GM12872 (cell line): Measurements from ENCODE around the gene AKAP1.

Experiments used
- TF ChIP-seq, protein P1 (sequence below): IDR thresholded peaks from 3 replicates; pipeline ENCODE4 v1.5.1; 2011; ENCODE audit warnings: low read depth, mild to moderate bottlenecking, low read length, moderate library complexity; ENCODE audit not compliant: insufficient read depth

AKAP1 gene

DNA sequence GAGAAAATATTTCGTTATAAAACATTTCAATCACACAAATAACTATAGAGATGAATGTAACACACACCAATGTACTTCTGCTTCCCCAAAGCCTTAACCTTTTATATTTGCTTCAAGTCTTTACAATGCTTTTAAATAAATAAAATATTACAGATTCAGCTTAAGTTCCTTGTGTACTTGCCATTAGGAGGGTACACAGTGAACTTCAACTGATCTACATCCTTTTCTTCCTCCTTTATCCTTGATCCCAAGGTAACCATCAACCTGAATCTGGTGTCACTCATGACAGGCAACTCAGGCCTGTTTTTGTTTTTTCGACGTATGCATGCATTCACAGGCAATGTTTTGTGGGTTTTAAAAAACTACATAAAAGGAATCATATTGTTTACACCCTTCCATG is 9.3 kb upstream of the AKAP1 start:
- TF ChIP-seq, protein P1, sequence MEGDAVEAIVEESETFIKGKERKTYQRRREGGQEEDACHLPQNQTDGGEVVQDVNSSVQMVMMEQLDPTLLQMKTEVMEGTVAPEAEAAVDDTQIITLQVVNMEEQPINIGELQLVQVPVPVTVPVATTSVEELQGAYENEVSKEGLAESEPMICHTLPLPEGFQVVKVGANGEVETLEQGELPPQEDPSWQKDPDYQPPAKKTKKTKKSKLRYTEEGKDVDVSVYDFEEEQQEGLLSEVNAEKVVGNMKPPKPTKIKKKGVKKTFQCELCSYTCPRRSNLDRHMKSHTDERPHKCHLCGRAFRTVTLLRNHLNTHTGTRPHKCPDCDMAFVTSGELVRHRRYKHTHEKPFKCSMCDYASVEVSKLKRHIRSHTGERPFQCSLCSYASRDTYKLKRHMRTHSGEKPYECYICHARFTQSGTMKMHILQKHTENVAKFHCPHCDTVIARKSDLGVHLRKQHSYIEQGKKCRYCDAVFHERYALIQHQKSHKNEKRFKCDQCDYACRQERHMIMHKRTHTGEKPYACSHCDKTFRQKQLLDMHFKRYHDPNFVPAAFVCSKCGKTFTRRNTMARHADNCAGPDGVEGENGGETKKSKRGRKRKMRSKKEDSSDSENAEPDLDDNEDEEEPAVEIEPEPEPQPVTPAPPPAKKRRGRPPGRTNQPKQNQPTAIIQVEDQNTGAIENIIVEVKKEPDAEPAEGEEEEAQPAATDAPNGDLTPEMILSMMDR, result no peak

- TF ChIP-seq, protein P1, result no peak
Observed at GRCh38 chr17:57077000-57077399, 8.0 kb upstream of the AKAP1 start.

GRCh38 chr17:57078274-57078673 is 6.8 kb upstream of the AKAP1 start:
- TF ChIP-seq, protein P1, result no peak

DNA sequence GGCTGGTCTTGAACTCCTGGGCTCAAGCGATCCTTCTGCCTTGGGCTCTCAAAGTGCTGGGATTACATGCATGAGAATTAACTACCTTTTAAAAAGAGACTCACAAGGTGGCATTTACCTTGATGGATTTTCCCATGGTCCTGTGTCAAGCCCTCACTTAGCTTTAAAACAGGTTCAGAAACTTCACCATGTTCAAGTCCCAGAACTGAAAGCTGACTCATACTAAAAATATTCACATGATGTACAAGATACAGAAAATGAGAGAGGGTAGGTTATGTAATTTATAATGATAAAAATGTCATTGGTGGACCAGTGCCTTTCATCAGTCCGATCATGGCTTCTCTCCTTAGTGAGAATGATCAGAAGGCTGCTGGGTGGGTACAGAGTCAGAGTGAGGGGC is 4.3 kb upstream of the AKAP1 start:
- TF ChIP-seq, protein P1, result no peak

DNA sequence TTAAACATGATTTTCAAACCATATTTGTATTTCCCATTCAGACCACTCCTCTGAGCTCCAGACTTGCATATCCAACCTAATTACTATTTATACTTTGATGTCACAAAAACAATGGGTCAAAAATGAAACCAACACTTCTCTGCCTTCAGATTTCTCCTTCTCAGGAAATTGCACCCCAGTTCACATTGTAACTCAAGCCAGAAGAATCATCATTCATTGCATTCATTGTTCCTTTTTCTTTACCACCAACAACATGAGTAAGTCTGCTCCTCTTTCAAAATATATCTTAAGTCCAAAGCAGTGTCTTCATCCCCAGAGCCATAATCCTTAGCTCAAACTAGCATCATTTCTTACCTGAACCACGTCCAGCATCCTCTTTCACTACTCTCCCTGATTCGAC is 2.6 kb upstream of the AKAP1 start:
- TF ChIP-seq, protein P1, result no peak

- TF ChIP-seq, protein P1, result no peak
Observed at GRCh38 chr17:57084361-57084801, 665 bp upstream of the AKAP1 start.

DNA sequence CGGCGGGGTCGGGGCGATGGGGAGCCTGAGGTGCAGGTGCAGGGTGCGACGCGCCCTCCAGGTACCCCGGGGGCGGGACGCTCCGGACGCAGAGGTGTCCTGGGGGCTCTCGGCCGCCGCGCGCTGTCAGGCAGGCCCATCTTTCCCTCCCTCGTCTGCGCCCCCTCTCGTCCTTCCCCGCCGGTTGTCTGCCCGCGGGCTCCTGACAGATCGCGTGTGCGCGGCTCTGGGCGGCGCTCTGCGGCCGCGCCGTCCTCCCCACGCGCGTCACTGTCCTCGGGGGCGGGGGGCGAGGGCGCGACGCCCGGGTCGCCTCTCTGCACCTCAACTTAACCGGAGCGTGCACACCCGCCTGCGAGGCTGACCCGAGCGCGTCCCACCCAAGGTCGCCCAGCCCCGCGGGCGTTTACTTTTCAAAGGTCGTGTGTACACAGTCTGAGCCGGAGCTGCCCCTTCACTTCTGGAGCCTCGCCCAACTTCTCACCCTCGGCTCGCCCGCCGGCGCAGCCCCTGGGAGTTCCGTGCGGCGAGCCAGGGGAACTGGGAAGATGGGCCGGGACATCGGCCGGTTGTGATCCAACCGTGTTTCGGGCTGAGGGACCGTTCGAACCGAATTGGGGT is 512 bp downstream of the AKAP1 start:
- TF ChIP-seq, protein P1, result 0 out of 3 replicates have a peak, but pooled peaks have one; percentile 20
